Measurements from ENCODE around the gene MEAF6.
"Not testable (repeated sequence)": the region's sequence is repeated elsewhere in the genome, so short reads cannot be mapped to it uniquely, and the experiment has no call there.

The MEAF6 gene

GRCh38 chr1:37537378-37537777 lies 22.8 kb upstream of the MEAF6 start:
- no peak for TF ChIP-seq CTCF (IDR thresholded peaks at IDR 0.05)
- Histone ChIP-seq H3K27me3 (no peaks in the 10 kb centered on the region), H3K9me3 (no peaks in the 10 kb centered on the region), H3K27ac (no peak overlapping the region), H3K36me3 (peaks cover 48 to 68% (median 51%) of the 10 kb centered on the region in 3 donors), H3K4me1 (peaks cover 0 to 17% (median 9%) of the 10 kb centered on the region in 4 donors), H3K4me3 (no peak overlapping the region)
- no peak for DNase-seq
- intact Hi-C loops (cut with DNase I; ENCODE audit: low total_unique reads), result no loop called here

GRCh38 chr1:37533317-37534093 lies 18.9 kb upstream of the MEAF6 start:
- peak overlapping the region; percentile 49 to 59 for H3K27ac ChIP-seq
- no peak for TF ChIP-seq CTCF (IDR thresholded peaks at IDR 0.05)
- DNase-seq, result no peak
- no peaks in the 10 kb centered on the region for H3K27me3 ChIP-seq
- H3K4me1 ChIP-seq, result peaks cover 0 to 17% (median 9%) of the 10 kb centered on the region in 4 donors
- H3K4me3 ChIP-seq, result no peak overlapping the region
- intact Hi-C loops (cut with DNase I; ENCODE audit: low total_unique reads), result no loop called here
- H3K36me3 ChIP-seq, result peaks cover 22 to 32% (median 25%) of the 10 kb centered on the region in 3 donors
- H3K9me3 ChIP-seq, result no peaks in the 10 kb centered on the region

GRCh38 chr1:37532418-37533156 lies 18.0 kb upstream of the MEAF6 start:
- H3K27me3 ChIP-seq; DNase-seq; H3K9me3 ChIP-seq; H3K27ac ChIP-seq; H3K4me3 ChIP-seq; intact Hi-C loops (cut with DNase I; ENCODE audit: low total_unique reads): not testable (repeated sequence)
- Histone ChIP-seq H3K4me1 (peaks cover 0 to 17% (median 9%) of the 10 kb centered on the region in 4 donors), H3K36me3 (peaks cover 13 to 23% (median 16%) of the 10 kb centered on the region in 3 donors)

GRCh38 chr1:37529888-37530287 lies 15.3 kb upstream of the MEAF6 start:
- DNase-seq; H3K27me3 ChIP-seq; H3K36me3 ChIP-seq; H3K27ac ChIP-seq; H3K4me3 ChIP-seq; intact Hi-C loops (cut with DNase I; ENCODE audit: low total_unique reads); H3K9me3 ChIP-seq: not testable (repeated sequence)
- peaks cover 0 to 17% (median 7%) of the 10 kb centered on the region in 4 donors for H3K4me1 ChIP-seq

- no peak for TF ChIP-seq CTCF (IDR thresholded peaks at IDR 0.05)
Observed at GRCh38 chr1:37519613-37520012, 5.0 kb upstream of the MEAF6 start.

GRCh38 chr1:37518929-37519328 lies 4.4 kb upstream of the MEAF6 start:
- not testable (repeated sequence) for H3K4me1 ChIP-seq, DNase-seq, H3K27ac ChIP-seq, H3K9me3 ChIP-seq, H3K4me3 ChIP-seq, H3K27me3 ChIP-seq, H3K36me3 ChIP-seq
- intact Hi-C loops (cut with DNase I; ENCODE audit: low total_unique reads), result loop anchor here (10.0 kb wide), 1 partner anchor 76 kb away; the partner anchor contains the start of gene GNL2

More at GRCh38 chr1:37519613-37520012, 5.0 kb upstream of the MEAF6 start:
- H3K9me3 ChIP-seq, result no peaks in the 10 kb centered on the region
- no peak for DNase-seq
- H3K4me3 ChIP-seq, result no peak overlapping the region
- no peak overlapping the region for H3K27ac ChIP-seq
- H3K4me1 ChIP-seq, result peaks cover 0 to 6% (median 5%) of the 10 kb centered on the region in 4 donors
- no peaks in the 10 kb centered on the region for H3K27me3 ChIP-seq
- intact Hi-C loops (cut with DNase I; ENCODE audit: low total_unique reads), result loop anchor here (10.0 kb wide), 1 partner anchor 75 kb away; the partner anchor contains the start of gene GNL2
- H3K36me3 ChIP-seq, result no peaks in the 10 kb centered on the region

GRCh38 chr1:37518241-37518640 lies 3.7 kb upstream of the MEAF6 start:
- H3K9me3 ChIP-seq, H3K27ac ChIP-seq, H3K4me3 ChIP-seq, H3K27me3 ChIP-seq, DNase-seq, H3K36me3 ChIP-seq: not testable (repeated sequence)
- H3K4me1 ChIP-seq, result peaks cover 0 to 14% (median 11%) of the 10 kb centered on the region in 4 donors
- intact Hi-C loops (cut with DNase I; ENCODE audit: low total_unique reads), result loop anchor here (10.0 kb wide), 1 partner anchor 77 kb away; the partner anchor contains the start of gene GNL2
